Heart left ventricle (tissue), 13 donors: ENCODE results near the gene KRT37.
"Not testable (repeated sequence)": the region's sequence is repeated elsewhere in the genome, so short reads cannot be mapped to it uniquely, and the experiment has no call there.

Source experiments
- POLR2A ChIP-seq, 2 donors: fragments of 450-650 bp; IDR thresholded peaks; one replicate each; pipeline ENCODE4 v1.6.1; 2017; ENCODE audit warnings: antibody characterized with exemption in 2 of 2, mild to moderate bottlenecking in 2 of 2, moderate library complexity in 2 of 2
- TF ChIP-seq, protein P1 (sequence below), 12 donors: fragments of 200-600 bp; sonication (generic) in 4 of 12; IDR thresholded peaks; one replicate each; pipeline versions ENCODE4 v1.5.0 to v1.8.0; 2018 to 2022; ENCODE audit warnings: antibody characterized with exemption in 12 of 12, mild to moderate bottlenecking in 5 of 12
- donor health status: ischemic (EF 13 %, LVEDD 7.1; RV severe dilation, severe dysfunction).
- donor health status: DM: no; HTN: yes; CAD: no.
- donor health status: DM: no; HTN: no; CAD: no.
- donor health status: ischemic (EF 25% LVEDD 6.9; RV normal size, moderate dysfunction).
- donor health status: ischemic (EF 25% LVEDD 5.7; RV mildly dilated, moderate dysfunction).
- donor health status: ischemic (EF 35%, LVEDD 5.7; RV mildly dilated, moderate dysfunction).
- donor health status: nonischemic (EF 11% LVEDD 7.7; RV severe dilation, severe dysfunction).
- donor health status: DM: yes; HTN: yes; CAD: no.
- donor health status: PGD.
- donor health status: ischemic (EF 29% LVEDD 5.4; RV normal size, mild dysfunction).
- donor health status: nonischemic (EF 23%, LVEDD 6.1; RV moderate dilation, normal function).

GRCh38 chr17:41395044-41395443 is 29.3 kb downstream of the KRT37 start:
- TF ChIP-seq, protein P1, sequence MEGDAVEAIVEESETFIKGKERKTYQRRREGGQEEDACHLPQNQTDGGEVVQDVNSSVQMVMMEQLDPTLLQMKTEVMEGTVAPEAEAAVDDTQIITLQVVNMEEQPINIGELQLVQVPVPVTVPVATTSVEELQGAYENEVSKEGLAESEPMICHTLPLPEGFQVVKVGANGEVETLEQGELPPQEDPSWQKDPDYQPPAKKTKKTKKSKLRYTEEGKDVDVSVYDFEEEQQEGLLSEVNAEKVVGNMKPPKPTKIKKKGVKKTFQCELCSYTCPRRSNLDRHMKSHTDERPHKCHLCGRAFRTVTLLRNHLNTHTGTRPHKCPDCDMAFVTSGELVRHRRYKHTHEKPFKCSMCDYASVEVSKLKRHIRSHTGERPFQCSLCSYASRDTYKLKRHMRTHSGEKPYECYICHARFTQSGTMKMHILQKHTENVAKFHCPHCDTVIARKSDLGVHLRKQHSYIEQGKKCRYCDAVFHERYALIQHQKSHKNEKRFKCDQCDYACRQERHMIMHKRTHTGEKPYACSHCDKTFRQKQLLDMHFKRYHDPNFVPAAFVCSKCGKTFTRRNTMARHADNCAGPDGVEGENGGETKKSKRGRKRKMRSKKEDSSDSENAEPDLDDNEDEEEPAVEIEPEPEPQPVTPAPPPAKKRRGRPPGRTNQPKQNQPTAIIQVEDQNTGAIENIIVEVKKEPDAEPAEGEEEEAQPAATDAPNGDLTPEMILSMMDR (IDR thresholded peaks at IDR 0.05) = not testable (repeated sequence)
- not testable (repeated sequence) for TF ChIP-seq POLR2A (IDR thresholded peaks at IDR 0.05)
